Activated CD8-positive, alpha-beta memory T cell treated with anti-CD3 and anti-CD28 coated beads, Interleukin-2, amount 50 U/mL, for 4 hours (primary cell): ENCODE results near the gene TMEM190.
A peak's percentile ranks its signal among the peaks of the same experiment; 100 is the strongest.
"Not testable (repeated sequence)": the region's sequence is repeated elsewhere in the genome, so short reads cannot be mapped to it uniquely, and the experiment has no call there.

Experiments used
- DNase-seq: peaks from one replicate; pipeline ENCODE4 v3.0.0-alpha.2; 2020

The TMEM190 gene

GRCh38 chr19:55391702-55392615 lies 15.3 kb downstream of the TMEM190 start:
- DNase-seq, result no peak

DNA sequence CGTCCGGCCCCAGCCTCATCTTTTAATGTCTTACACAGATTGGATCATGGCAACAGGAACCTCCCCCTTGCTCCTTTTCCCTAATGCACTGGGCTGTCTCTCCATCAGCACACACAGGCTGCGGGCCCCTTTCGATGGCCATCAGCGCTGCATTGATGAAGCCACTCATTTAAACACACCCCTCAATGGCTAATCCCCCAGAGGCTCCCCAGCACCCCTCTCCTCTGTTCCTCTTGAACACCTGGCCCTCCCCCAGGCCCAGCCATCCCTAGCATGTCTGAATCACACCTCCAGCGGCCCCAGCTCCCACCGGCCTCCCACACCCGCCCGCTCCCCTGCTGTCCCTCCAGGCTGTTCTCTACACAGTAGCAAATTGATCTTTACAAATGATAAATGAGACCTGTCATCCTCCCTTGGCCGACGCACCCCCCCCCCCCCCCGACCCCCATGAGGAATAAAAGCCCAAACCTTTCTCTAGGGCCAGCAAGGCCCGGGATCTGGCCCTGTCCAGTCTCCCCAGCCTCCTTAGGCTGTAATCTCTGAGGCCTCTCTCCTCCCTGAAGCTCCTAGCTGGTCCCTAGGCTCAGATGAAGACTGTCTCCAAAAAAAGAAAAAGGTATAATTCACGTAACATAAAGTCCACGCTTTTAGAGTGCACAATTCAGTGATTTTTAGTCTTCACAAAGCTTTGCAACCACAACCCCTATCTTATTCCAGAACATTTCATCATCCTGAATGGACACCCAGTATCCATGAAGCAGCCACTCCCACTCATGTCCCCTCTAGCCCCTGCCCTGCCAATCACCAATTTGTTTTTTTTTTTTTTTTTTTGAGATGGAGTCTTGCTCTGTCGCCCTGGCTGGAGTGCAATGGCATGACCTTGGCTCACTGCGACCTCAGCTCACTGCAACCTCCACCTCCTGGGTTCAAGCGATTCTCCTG lies 16.5 kb downstream of the TMEM190 start:
- DNase-seq, result no peak

DNA sequence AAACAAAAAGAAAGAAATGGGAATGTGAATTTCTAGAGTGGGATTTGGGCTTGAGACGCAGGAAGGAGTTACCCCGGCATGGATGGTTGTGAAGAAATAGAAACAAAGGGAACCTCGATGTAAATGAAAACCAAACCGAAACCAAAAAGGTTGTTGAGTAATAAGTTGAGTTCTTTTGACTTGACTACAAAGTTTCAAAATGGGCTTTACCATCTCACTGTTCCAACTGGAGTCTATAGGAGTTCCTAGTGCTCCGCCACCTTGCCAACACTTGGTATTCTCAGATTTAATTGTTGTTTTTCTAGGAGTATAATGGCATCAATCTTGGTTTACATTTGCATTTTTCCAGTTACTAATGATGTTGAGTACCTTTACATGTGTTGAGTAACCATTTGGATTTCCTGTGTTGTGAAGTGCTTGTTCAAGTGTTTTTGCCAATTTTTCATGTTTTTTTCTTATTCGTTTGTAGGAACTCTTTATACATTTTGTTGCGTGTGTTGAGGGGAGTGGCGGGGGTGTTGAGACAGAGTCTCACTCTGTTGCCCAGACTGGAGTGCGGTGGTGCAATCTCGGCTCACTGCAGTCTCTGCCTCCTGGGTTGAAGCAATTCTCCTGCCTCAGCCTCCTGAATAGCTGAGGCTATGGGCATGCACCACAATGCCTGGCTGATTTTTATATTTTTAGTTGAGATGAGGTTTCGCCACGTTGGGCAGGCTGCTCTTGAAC lies 21.7 kb downstream of the TMEM190 start:
- DNase-seq, result no peak

- DNase-seq, result no peak
Measured at GRCh38 chr19:55400281-55401087, 23.9 kb downstream of the TMEM190 start.

GRCh38 chr19:55401390-55401789 lies 24.8 kb downstream of the TMEM190 start:
- not testable (repeated sequence) for DNase-seq

- no peak for DNase-seq
Measured at GRCh38 chr19:55402509-55402908, 25.9 kb downstream of the TMEM190 start.

GRCh38 chr19:55405638-55406037 lies 29.0 kb downstream of the TMEM190 start:
- no peak for DNase-seq

GRCh38 chr19:55406091-55406825 lies 29.6 kb downstream of the TMEM190 start:
- no peak for DNase-seq

- DNase-seq, result no peak
Measured at GRCh38 chr19:55406826-55407549, 30.4 kb downstream of the TMEM190 start.

DNA sequence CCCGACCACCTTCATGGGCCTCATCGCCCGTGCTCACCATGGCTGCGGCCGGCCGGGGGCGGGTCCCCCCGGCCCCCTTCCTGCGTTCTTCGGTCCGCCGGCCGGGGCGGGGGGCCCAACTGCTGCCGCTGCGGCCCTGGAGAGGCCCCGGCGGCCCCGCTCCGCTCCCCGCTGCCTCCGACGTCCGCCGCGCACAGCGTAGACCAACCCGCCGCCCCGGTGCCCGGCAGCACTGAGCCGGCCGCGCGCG lies 30.8 kb downstream of the TMEM190 start, which contains the start of gene UBE2S:
Gene UBE2S, minus strand, starts transcription at position 239 of the 250 bp plus-strand sequence. Its CDS starts 199 bp downstream, at position 40.
- not testable (repeated sequence) for DNase-seq

GRCh38 chr19:55407800-55408532 lies 31.3 kb downstream of the TMEM190 start:
- peak; percentile 94 for DNase-seq

- no peak for DNase-seq
Measured at GRCh38 chr19:55408533-55408872, 31.9 kb downstream of the TMEM190 start.

GRCh38 chr19:55409179-55409578 lies 32.6 kb downstream of the TMEM190 start:
- DNase-seq, result not testable (repeated sequence)

DNA sequence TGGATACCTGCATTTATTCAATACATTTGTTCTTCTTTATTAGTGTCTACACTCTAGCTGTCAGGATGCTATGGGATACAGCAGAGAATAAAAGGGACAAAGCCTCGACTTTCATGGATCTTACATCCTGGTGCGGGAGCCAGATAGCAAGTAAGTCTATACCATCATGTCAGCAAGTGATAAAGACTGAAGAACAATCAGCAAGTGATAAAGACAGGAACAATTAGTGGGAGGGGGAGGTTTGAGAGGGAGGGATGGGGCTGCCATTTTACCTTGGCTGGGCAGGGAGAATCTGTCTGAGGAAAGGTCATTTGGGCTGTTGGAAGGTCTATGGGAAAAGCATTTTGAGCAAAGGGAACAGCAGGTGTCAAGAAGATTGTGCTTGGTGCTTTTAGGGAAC lies 33.5 kb downstream of the TMEM190 start:
- no peak for DNase-seq

DNA sequence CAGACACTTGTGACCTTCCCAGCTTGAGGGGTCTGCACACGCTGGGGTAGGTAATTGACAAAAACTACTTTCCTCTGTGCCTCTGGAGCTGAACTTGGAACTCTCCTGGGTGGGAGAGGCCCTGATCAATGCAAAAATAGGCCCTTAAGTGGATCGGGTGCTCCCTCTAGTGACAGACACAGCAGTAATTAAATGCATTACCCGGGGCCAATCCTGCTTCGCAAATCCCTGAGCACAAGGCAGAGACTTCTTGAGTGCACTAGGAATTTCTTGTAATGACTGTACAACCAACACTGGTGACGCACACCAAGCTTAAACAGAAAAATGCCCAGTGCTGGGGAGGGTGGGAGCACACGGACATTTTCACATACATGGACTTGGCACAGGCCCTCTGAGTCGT lies 41.6 kb downstream of the TMEM190 start:
- peak; percentile 52 for DNase-seq

GRCh38 chr19:55419103-55419502 lies 42.5 kb downstream of the TMEM190 start:
- DNase-seq, result no peak

DNA sequence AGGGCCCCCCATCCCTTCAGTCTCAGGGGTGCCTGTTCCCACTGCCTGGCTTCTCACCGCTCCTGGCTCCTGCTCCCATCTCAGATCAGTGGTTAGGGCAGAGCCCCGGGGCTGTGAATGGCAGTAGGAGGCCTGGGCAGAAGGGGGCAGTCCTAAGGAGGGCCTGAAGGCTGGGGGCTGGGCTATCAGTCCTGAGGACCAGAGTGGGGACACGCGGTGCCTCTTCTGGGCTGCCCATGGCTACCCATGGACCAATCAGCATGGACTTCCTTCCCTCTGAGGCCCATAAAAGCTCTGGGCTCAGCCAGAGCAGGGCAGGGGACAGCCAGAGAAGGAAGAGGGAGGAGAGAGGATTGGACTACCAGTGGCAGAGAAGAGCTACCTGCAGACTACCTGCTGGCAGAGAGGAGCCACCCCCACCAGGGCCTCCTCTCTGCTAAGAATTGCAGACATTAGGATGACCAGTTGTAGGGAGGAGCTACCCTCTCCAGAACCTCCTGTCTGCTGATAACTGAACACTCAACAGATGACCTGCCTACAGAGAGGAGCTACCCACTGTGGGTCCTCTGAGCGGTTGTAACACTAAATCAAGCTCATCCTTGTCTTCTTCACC lies 43.1 kb downstream of the TMEM190 start:
- no peak for DNase-seq

DNA sequence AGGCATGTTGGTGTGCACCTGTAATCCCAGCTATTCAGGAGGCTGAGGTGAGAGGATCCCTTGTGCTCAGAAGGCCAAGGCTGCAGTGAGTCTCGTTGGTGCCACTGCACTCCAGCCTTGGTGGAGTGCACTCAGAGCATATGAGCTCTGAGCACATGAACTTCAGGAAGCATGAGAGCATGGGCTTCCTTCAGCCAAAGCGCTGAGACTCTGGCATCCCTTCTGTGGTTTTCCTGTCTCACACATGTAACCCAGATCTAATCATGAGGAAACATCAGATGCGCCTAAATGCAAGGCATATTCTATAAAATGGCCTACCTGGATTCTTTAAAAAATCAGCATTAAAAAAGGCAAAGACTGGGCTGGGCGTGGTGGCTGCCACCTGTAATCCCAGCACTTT lies 44.7 kb downstream of the TMEM190 start:
- DNase-seq, result not testable (repeated sequence)

DNA sequence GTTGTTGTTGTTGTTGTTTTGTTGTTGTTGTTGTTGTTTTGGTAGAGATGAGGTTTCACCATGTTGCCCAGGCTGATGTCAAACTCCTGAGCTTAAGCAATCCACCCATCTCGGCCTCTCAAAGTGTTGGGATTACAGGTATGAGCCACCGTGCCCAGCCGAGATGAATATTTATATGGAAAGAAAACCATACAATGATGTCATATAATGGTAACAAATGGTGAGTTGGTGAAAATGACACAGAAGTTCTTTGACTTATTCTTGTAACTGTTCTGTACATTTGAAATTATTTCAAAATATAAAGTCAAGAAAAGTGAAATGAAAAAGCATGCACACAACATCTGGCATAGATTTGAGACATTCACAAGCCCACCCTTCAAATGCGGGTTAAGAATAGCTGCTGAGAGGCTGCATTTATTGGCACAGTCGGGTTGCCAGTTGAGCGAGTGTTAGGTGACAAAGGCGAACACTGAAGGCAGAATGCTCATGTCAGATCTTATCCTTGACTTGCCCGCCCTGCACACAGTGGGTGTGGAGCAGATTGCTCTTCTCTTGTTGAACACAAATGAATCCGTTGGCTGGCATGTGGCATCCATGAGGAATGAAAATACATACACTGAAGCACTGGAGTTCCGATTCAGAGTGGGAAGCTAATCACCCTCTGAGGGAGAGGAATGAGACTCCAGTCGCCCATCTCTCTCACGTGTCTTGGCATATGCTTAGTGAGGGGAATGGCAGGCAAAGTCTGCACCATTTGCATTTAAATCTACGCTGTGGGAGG lies 46.8 kb downstream of the TMEM190 start:
- DNase-seq, result no peak
